Neural crest cell (in vitro differentiated cells): ENCODE measurements around the gene SFT2D3. TPM values are rescaled to one million over a fixed set of nuclear protein-coding genes. Genes with fewer than 3 reads are reported as not detected.
"Not testable (repeated sequence)": the region's sequence is repeated elsewhere in the genome, so short reads cannot be mapped to it uniquely, and the experiment has no call there.

ENCODE experiments used
- DNase-seq: peaks from one replicate; pipeline ENCODE4 v3.0.0; 2021; ENCODE audit warnings: low read depth, mixed read lengths, low spot score
- H3K27ac Mint-ChIP-seq: one replicate; pipeline ENCODE4 v1.8.0; 2021; ENCODE audit warnings: mild to moderate bottlenecking, mixed read lengths; ENCODE audit not compliant: unreplicated experiment
- H3K27me3 Mint-ChIP-seq: 2 replicates; pipeline ENCODE4 v1.8.0; 2021; ENCODE audit warnings: low read depth, mild to moderate bottlenecking, mixed read lengths
- H3K36me3 Mint-ChIP-seq: 2 replicates; pipeline ENCODE4 v1.8.0; 2021; ENCODE audit warnings: low read depth, mild to moderate bottlenecking, mixed read lengths
- H3K4me1 Mint-ChIP-seq: 2 replicates; pipeline ENCODE4 v1.8.0; 2021; ENCODE audit warnings: mixed read lengths
- H3K4me3 Mint-ChIP-seq: one replicate; pipeline ENCODE4 v1.8.0; 2021; ENCODE audit warnings: mild to moderate bottlenecking, mixed read lengths
- H3K9me3 Mint-ChIP-seq: 2 replicates; pipeline ENCODE4 v1.8.0; 2021; ENCODE audit warnings: mixed read lengths
- CTCF ChIP-seq: fragments of 200-600 bp; sonication (generic); conservative IDR thresholded peaks from 2 replicates; pipeline ENCODE4 v1.5.0; 2021; ENCODE audit warnings: antibody characterized with exemption, mild to moderate bottlenecking
- total RNA-seq: library from RNA; stranded (reverse); gene quantifications from 2 replicates; pipeline ENCODE4 v1.2.1, GENCODE V29; 2021

The SFT2D3 gene
- total RNA-seq, 1 donor from 2014 or later = 18.8 TPM

- no peaks in the 10 kb centered on the region for H3K27me3 Mint-ChIP-seq
- peaks cover 9% of the 10 kb centered on the region for H3K36me3 Mint-ChIP-seq
- H3K4me3 Mint-ChIP-seq = no peak overlapping the region
- DNase-seq = no peak
- TF ChIP-seq CTCF = no peak
- peaks cover 9% of the 10 kb centered on the region for H3K4me1 Mint-ChIP-seq
- no peaks in the 10 kb centered on the region for H3K9me3 Mint-ChIP-seq
- H3K27ac Mint-ChIP-seq = no peak overlapping the region
These were observed 42.3 kb downstream of the SFT2D3 start for GRCh38 chr2:127743477-127744026.

GRCh38 chr2:127747621-127748020, 46.3 kb downstream of the SFT2D3 start:
- no peak for TF ChIP-seq CTCF
- Mint-ChIP-seq H3K9me3 (no peaks in the 10 kb centered on the region), H3K36me3 (peaks cover 6% of the 10 kb centered on the region), H3K27ac (no peak overlapping the region), H3K4me1 (no peaks in the 10 kb centered on the region), H3K27me3 (no peaks in the 10 kb centered on the region), H3K4me3 (no peak overlapping the region)
- no peak for DNase-seq

- H3K9me3 Mint-ChIP-seq, H3K27ac Mint-ChIP-seq, H3K4me3 Mint-ChIP-seq, H3K36me3 Mint-ChIP-seq, DNase-seq, H3K4me1 Mint-ChIP-seq, H3K27me3 Mint-ChIP-seq: not testable (repeated sequence)
These were observed 48.2 kb downstream of the SFT2D3 start for GRCh38 chr2:127749537-127749936.

- Mint-ChIP-seq H3K27me3 (no peaks in the 10 kb centered on the region), H3K9me3 (no peaks in the 10 kb centered on the region), H3K4me3 (no peak overlapping the region), H3K4me1 (no peaks in the 10 kb centered on the region), H3K36me3 (no peaks in the 10 kb centered on the region), H3K27ac (no peak overlapping the region)
- TF ChIP-seq CTCF = no peak
- DNase-seq = no peak
These were observed 52.1 kb downstream of the SFT2D3 start for GRCh38 chr2:127753374-127753773.

GRCh38 chr2:127754186-127754585, 52.9 kb downstream of the SFT2D3 start:
- H3K36me3 Mint-ChIP-seq = no peaks in the 10 kb centered on the region
- no peaks in the 10 kb centered on the region for H3K9me3 Mint-ChIP-seq
- no peaks in the 10 kb centered on the region for H3K27me3 Mint-ChIP-seq
- no peak overlapping the region for H3K27ac Mint-ChIP-seq
- TF ChIP-seq CTCF = no peak
- DNase-seq = no peak
- no peaks in the 10 kb centered on the region for H3K4me1 Mint-ChIP-seq
- no peak overlapping the region for H3K4me3 Mint-ChIP-seq

Other genes starting within 250 kb of the SFT2D3 start
- 59.4 and 63.0 TPM in 2 replicates for gene IWS1, start 175.0 kb upstream of the SFT2D3 start, total RNA-seq
- gene MYO7B, start 165.8 kb upstream of the SFT2D3 start, total RNA-seq = 0.28 TPM in 1 of 2 replicates, not detected in the other
- 6.4 and 7.7 TPM in 2 replicates for gene GPR17, start 55.3 kb upstream of the SFT2D3 start, total RNA-seq
- 7.6 and 8.8 TPM in 2 replicates for gene LIMS2, start 26.0 kb upstream of the SFT2D3 start, total RNA-seq
- gene WDR33, start 109.7 kb downstream of the SFT2D3 start, total RNA-seq = 72.4 and 80.5 TPM in 2 replicates
- 83.1 and 84.5 TPM in 2 replicates for gene POLR2D, start 156.7 kb downstream of the SFT2D3 start, total RNA-seq
- gene AMMECR1L, start 184.5 kb downstream of the SFT2D3 start, total RNA-seq = 25.3 and 27.0 TPM in 2 replicates